HL-60 (cell line): ENCODE results near the gene CALN1.

ENCODE experiments used
- DNase-seq, 2 experiments: peaks; one replicate each; pipeline ENCODE4 v3.0.0-alpha.2; 2010 to 2020; ENCODE audit warnings: low read depth in 1 of 2, low spot score in 1 of 2
- H3K27ac ChIP-seq: fragments of 250-450 bp; sonication (Bioruptor Pico); replicated peaks from 2 replicates; pipeline ENCODE4 v1.5.1; 2020; ENCODE audit warnings: mild to moderate bottlenecking, moderate library complexity
- H3K27me3 ChIP-seq: fragments of 250-450 bp; sonication (Bioruptor Pico); 2 replicates; pipeline ENCODE4 v1.5.1; 2021; ENCODE audit warnings: mild to moderate bottlenecking, moderate library complexity; ENCODE audit not compliant: insufficient read depth, poor library complexity, severe bottlenecking
- H3K4me3 ChIP-seq: replicated peaks from 2 replicates; pipeline ENCODE4 v1.5.1; 2011; ENCODE audit warnings: mild to moderate bottlenecking, control low read depth, low read length; ENCODE audit not compliant: insufficient read depth
- CTCF ChIP-seq: IDR thresholded peaks from one replicate; pipeline ENCODE4 v1.5.1; 2011; ENCODE audit warnings: low read length, control low read depth, inconsistent platforms; ENCODE audit not compliant: insufficient read depth
- GABPA ChIP-seq: IDR thresholded peaks from 2 replicates; pipeline ENCODE4 v1.6.1; 2012; ENCODE audit warnings: low read depth
- POLR2AphosphoS5 ChIP-seq: IDR thresholded peaks from 2 replicates; pipeline ENCODE4 v1.6.1; 2012; ENCODE audit warnings: low read depth
- SPI1 ChIP-seq: IDR thresholded peaks from 2 replicates; pipeline ENCODE4 v1.6.1; 2012; ENCODE audit warnings: low read depth, mild to moderate bottlenecking, borderline replicate concordance
- TF ChIP-seq, protein P1 (sequence below): IDR thresholded peaks from 2 replicates; pipeline ENCODE4 v1.6.1; 2012; ENCODE audit warnings: low read depth; ENCODE audit not compliant: insufficient replicate concordance

CALN1 gene

DNA sequence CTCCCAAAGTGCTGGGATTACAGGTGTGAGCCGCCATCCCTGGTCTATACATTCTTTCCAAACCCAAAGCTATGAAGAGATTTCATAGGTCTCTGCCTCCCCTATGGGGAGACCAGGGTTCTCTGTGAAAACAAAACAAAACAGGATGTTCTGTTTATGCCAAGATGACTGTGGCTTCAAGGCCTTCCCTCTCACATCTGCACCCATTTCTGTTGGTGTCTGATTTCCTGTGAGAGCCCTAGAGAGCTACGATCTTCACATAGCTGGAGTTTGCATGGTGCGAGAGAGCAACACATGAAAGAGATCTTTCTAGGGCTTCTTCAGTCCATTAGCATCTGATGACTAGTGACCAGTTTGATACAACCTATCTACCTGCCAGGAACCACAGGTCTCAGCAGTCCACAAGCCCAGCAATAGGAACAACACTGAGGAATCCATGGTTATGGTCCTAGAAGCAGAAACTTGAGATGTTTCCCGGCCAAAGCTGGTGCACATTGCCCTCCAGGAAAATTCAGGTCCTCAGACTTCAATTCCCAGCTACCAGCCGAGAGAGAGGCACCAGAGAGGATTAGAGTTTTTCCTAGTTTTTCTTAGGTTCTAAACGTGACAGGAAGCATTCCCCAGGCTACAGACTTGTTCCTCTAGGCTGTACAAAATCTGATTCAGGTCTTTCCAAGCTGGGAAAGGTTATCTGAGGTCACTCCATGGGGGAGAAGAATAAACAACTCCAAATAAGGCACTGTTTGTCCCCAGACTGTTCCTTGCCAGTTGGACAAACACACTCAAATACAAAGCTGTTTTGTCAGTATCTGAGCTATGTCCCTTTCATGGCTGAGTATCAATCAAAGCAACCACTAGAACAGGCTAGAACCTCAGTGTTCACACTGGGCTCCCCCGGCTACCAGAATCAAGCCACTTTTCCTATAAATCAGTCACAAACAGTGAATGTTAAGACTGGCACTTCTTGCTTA lies 259.7 kb downstream of the CALN1 start:
- DNase-seq = no peak

GRCh38 chr7:72140566-72140965 lies 271.6 kb downstream of the CALN1 start:
- TF ChIP-seq, protein P1, sequence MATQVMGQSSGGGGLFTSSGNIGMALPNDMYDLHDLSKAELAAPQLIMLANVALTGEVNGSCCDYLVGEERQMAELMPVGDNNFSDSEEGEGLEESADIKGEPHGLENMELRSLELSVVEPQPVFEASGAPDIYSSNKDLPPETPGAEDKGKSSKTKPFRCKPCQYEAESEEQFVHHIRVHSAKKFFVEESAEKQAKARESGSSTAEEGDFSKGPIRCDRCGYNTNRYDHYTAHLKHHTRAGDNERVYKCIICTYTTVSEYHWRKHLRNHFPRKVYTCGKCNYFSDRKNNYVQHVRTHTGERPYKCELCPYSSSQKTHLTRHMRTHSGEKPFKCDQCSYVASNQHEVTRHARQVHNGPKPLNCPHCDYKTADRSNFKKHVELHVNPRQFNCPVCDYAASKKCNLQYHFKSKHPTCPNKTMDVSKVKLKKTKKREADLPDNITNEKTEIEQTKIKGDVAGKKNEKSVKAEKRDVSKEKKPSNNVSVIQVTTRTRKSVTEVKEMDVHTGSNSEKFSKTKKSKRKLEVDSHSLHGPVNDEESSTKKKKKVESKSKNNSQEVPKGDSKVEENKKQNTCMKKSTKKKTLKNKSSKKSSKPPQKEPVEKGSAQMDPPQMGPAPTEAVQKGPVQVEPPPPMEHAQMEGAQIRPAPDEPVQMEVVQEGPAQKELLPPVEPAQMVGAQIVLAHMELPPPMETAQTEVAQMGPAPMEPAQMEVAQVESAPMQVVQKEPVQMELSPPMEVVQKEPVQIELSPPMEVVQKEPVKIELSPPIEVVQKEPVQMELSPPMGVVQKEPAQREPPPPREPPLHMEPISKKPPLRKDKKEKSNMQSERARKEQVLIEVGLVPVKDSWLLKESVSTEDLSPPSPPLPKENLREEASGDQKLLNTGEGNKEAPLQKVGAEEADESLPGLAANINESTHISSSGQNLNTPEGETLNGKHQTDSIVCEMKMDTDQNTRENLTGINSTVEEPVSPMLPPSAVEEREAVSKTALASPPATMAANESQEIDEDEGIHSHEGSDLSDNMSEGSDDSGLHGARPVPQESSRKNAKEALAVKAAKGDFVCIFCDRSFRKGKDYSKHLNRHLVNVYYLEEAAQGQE = no peak
- TF ChIP-seq GABPA (no peak), CTCF (no peak), SPI1 (no peak), POLR2AphosphoS5 (no peak)
- Histone ChIP-seq H3K4me3 (no peak overlapping the region), H3K27ac (no peak overlapping the region), H3K27me3 (no peaks in the 10 kb centered on the region)
- DNase-seq = no peak

More for the DNA sequence above, 259.7 kb downstream of the CALN1 start:
- Histone ChIP-seq H3K27me3 (no peaks in the 10 kb centered on the region), H3K4me3 (no peak overlapping the region), H3K27ac (no peak overlapping the region)
- TF ChIP-seq POLR2AphosphoS5 (no peak), GABPA (no peak), SPI1 (no peak), CTCF (no peak)
- TF ChIP-seq, protein P1 = no peak

DNA sequence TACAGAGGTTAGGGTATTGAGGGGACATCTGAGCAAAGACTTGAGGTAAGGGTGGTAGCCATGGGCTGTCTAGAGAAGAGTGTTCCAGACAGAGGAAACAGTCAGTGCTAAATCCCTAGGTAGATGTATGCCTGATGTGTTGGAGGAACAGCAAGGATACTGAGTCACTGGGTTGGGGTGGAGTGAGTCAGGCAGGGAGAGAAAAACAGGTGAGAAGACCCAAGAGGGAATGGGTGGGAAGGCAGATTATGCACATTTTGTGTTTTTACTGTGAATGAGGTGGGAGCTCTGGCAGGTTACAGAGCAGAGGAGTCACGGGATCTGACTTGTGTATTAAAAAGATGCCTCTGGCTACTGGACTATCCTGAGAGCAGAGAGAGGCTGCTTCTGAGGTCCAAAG lies 285.0 kb downstream of the CALN1 start:
- TF ChIP-seq, protein P1 = no peak
- no peak for DNase-seq
- H3K4me3 ChIP-seq = no peak overlapping the region
- H3K27ac ChIP-seq = no peak overlapping the region
- H3K27me3 ChIP-seq = no peaks in the 10 kb centered on the region
